Hepatocyte (in vitro differentiated cells): ENCODE data around the gene CROCC2. TPM values are rescaled to one million over a fixed set of nuclear protein-coding genes. Genes with fewer than 3 reads are reported as not detected.

Experiments used
- DNase-seq: peaks from one replicate; pipeline ENCODE4 v3.0.0-alpha.2; 2016; ENCODE audit warnings: low spot score
- H2AFZ ChIP-seq: fragments of 200-600 bp; sonication (generic); 2 replicates; pipeline ENCODE4 v1.6.0; 2016; ENCODE audit warnings: antibody characterized with exemption, mild to moderate bottlenecking
- H3K27ac ChIP-seq: fragments of 200-600 bp; sonication (generic); 2 replicates; pipeline ENCODE4 v1.5.1; 2016; ENCODE audit warnings: mild to moderate bottlenecking
- H3K27me3 ChIP-seq: fragments of 200-600 bp; sonication (generic); 2 replicates; pipeline ENCODE4 v1.6.1; 2016
- H3K36me3 ChIP-seq: fragments of 200-600 bp; sonication (generic); replicated peaks from 2 replicates; pipeline ENCODE4 v1.5.1; 2016; ENCODE audit warnings: low read depth; ENCODE audit not compliant: insufficient read depth
- H3K4me1 ChIP-seq: fragments of 200-600 bp; sonication (generic); 2 replicates; pipeline ENCODE4 v1.5.1; 2016; ENCODE audit warnings: mild to moderate bottlenecking, moderate library complexity; ENCODE audit not compliant: insufficient read depth
- H3K4me2 ChIP-seq: fragments of 200-600 bp; sonication (generic); 2 replicates; pipeline ENCODE4 v1.6.0; 2016
- H3K4me3 ChIP-seq: fragments of 200-600 bp; sonication (generic); 2 replicates; pipeline ENCODE4 v1.5.1; 2016; ENCODE audit warnings: mild to moderate bottlenecking
- H3K79me2 ChIP-seq: fragments of 200-600 bp; sonication (generic); 2 replicates; pipeline ENCODE4 v1.6.0; 2017; ENCODE audit warnings: mild to moderate bottlenecking
- H3K9me2 ChIP-seq: fragments of 200-600 bp; sonication (generic); replicated peaks from 2 replicates; pipeline ENCODE4 v1.6.0; 2017; ENCODE audit warnings: mild to moderate bottlenecking; ENCODE audit not compliant: insufficient read depth
- H3K9me3 ChIP-seq: fragments of 200-600 bp; sonication (generic); 2 replicates; pipeline ENCODE4 v1.5.1; 2016; ENCODE audit warnings: low read depth, mild to moderate bottlenecking
- H4K20me1 ChIP-seq: fragments of 200-600 bp; sonication (generic); 2 replicates; pipeline ENCODE4 v1.6.0; 2016; ENCODE audit warnings: mild to moderate bottlenecking; ENCODE audit not compliant: insufficient read depth, poor library complexity, severe bottlenecking
- EZH2 ChIP-seq: fragments of 200-600 bp; sonication (generic); IDR thresholded peaks from 2 replicates; pipeline ENCODE4 v1.6.1; 2016; ENCODE audit warnings: antibody characterized with exemption, mild to moderate bottlenecking, borderline replicate concordance
- EZH2phosphoT487 ChIP-seq: fragments of 200-600 bp; sonication (generic); IDR thresholded peaks from one replicate; pipeline ENCODE4 v1.6.1; 2018; ENCODE audit warnings: antibody characterized with exemption, mild to moderate bottlenecking, low read depth, moderate library complexity; ENCODE audit not compliant: unreplicated experiment, severe bottlenecking
- WGBS: methylation state at CpG from one replicate; pipeline ENCODE4 v1.1.6; 2016; ENCODE audit warnings: low lambda C conversion rate; ENCODE audit errors: missing lambda C conversion rate; 5-methylcytosine and 5-hydroxymethylcytosine counted together
- polyA plus RNA-seq: library from polyadenylated mRNA; unstranded; fragments of >200 nt; fragmentation: Nextera tagmentation; extraction: Ambion mirVana; gene quantifications from 2 replicates; pipeline ENCODE4 v1.2.1, GENCODE V29; 2016
- total RNA-seq: library from RNA; depleted of rRNA; stranded (reverse); fragments of >200 nt; gene quantifications from 2 replicates; pipeline ENCODE4 v1.2.3, GENCODE V29; 2014
- TF ChIP-seq, protein P1 (sequence below): fragments of 200-600 bp; sonication (generic); IDR thresholded peaks from 2 replicates; pipeline ENCODE4 v1.5.1; 2016; ENCODE audit warnings: antibody characterized with exemption, mild to moderate bottlenecking; ENCODE audit not compliant: poor library complexity

CROCC2 gene
- total and polyA plus RNA-seq, 2 experiments from 2014 or later, result 0.04 to 0.10 TPM

DNA sequence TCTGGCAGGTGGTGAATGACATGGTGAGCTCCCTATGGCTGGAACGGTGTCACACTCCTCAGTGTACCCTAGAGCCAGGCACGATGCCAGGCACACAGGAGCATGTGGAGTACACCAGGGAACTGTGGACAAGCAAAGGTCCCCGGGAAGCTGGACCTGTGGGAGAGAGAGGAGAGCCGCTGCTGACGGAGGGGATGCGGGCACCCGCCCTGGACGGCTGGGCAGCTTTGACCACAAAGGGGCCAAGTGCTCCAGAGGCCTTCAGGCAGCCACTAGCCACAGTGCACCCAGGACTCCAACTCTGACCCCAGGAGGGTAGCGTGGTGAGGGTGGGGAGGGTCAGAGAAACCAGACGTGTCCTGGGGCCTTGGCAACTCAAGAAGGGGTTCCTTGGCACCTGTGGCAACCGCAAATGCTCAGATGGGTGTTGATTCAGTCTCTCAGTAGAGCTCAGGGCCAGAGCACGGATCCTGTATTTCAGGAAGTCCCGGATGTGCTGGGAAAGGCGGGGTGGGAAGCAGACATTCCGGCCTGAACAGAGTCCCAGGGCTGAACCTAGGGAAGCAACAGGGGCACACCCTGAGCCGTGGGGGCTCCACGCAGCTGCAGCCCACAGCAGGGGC, 7.9 kb upstream of the CROCC2 start:
- Histone ChIP-seq H4K20me1 (no peaks in the 10 kb centered on the region), H3K4me2 (no peak overlapping the region), H3K79me2 (no peaks in the 10 kb centered on the region), H3K4me1 (peaks cover 28% of the 10 kb centered on the region), H3K4me3 (no peak overlapping the region), H2AFZ (no peak overlapping the region), H3K9me2 (no peaks in the 10 kb centered on the region), H3K36me3 (no peaks in the 10 kb centered on the region), H3K9me3 (no peaks in the 10 kb centered on the region), H3K27me3 (no peaks in the 10 kb centered on the region), H3K27ac (no peak overlapping the region)
- WGBS, result 80% methylated on average over 17 of the region's 17 CpGs
- TF ChIP-seq EZH2phosphoT487 (no peak), EZH2 (no peak)
- TF ChIP-seq, protein P1, sequence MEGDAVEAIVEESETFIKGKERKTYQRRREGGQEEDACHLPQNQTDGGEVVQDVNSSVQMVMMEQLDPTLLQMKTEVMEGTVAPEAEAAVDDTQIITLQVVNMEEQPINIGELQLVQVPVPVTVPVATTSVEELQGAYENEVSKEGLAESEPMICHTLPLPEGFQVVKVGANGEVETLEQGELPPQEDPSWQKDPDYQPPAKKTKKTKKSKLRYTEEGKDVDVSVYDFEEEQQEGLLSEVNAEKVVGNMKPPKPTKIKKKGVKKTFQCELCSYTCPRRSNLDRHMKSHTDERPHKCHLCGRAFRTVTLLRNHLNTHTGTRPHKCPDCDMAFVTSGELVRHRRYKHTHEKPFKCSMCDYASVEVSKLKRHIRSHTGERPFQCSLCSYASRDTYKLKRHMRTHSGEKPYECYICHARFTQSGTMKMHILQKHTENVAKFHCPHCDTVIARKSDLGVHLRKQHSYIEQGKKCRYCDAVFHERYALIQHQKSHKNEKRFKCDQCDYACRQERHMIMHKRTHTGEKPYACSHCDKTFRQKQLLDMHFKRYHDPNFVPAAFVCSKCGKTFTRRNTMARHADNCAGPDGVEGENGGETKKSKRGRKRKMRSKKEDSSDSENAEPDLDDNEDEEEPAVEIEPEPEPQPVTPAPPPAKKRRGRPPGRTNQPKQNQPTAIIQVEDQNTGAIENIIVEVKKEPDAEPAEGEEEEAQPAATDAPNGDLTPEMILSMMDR, result no peak
- DNase-seq, result no peak

DNA sequence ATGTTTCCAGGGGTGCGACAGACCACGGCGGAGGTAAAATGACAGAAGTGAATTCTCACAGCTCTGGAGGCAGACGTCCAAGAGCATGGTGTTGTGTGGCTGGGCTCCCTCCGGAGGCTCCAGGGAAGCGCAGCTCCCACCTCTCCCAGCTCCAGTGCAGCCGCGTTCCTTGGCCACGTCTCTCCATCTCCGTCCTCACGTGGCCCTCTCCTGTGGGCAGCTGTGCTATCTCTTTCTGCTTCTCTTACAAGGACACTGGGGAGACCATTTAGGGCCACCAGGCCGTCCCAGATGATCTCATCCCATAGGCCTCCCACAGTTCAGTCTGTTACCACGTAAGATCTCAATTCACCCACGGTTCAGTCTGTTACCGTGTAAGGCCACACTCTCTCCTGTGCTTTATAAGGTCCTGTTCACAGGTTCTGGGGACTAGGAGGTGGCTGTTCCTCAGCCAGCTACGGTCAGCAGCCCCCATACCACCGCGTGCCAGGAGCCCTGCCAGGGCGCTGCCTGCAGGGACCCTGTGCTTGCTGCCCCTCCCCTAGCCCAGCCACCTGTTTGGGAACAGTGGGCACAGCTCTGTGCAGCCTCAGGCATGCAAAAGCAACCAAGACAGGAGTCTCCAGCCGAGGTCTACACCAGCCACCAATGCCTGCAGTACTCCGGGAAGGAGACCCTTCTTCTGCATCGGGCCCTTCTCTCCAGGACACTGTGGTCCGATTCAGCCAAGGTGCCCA, 7.2 kb upstream of the CROCC2 start:
- H2AFZ ChIP-seq, result no peak overlapping the region

DNA sequence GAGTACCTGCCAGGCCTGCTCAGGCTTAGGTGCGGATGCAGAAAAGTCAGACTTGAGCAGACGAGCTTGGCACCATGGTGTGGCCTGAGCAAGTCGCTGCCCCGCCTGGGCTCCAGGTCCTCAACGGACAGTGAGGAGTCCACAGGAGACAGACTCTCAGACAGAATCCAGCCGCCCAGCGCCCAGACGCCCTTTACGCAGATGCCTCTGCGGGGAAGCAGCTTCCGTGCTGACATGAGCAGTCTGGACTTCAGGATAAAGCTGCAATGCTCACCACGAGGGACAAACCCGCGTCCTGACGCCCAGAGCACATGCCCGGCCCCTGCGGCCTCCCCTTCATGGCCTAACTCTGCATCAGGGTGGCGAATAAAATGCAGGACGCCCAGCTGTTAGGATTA, 6.7 kb upstream of the CROCC2 start:
- Histone ChIP-seq H3K9me3 (no peaks in the 10 kb centered on the region), H3K27me3 (no peaks in the 10 kb centered on the region), H3K9me2 (no peaks in the 10 kb centered on the region), H3K4me1 (peaks cover 17% of the 10 kb centered on the region), H2AFZ (no peak overlapping the region), H3K4me2 (no peak overlapping the region), H3K27ac (no peak overlapping the region), H4K20me1 (no peaks in the 10 kb centered on the region), H3K4me3 (no peak overlapping the region), H3K36me3 (no peaks in the 10 kb centered on the region), H3K79me2 (no peaks in the 10 kb centered on the region)
- no peak for DNase-seq
- TF ChIP-seq EZH2phosphoT487 (no peak), EZH2 (no peak)
- TF ChIP-seq, protein P1, result no peak
- WGBS, result 89% methylated on average over 19 of the region's 19 CpGs

More for the DNA sequence above, 7.2 kb upstream of the CROCC2 start:
- Histone ChIP-seq H3K9me2 (no peaks in the 10 kb centered on the region), H3K79me2 (no peaks in the 10 kb centered on the region), H3K4me1 (peaks cover 21% of the 10 kb centered on the region), H3K4me3 (no peak overlapping the region), H3K9me3 (no peaks in the 10 kb centered on the region), H4K20me1 (no peaks in the 10 kb centered on the region), H3K36me3 (no peaks in the 10 kb centered on the region), H3K27ac (no peak overlapping the region), H3K4me2 (no peak overlapping the region), H3K27me3 (no peaks in the 10 kb centered on the region)
- TF ChIP-seq, protein P1, result no peak
- TF ChIP-seq EZH2 (no peak), EZH2phosphoT487 (no peak)
- WGBS, result 88% methylated on average over 23 of the region's 23 CpGs
- DNase-seq, result no peak
